ENCODE results near the gene ABHD8.

The ABHD8 gene

DNA sequence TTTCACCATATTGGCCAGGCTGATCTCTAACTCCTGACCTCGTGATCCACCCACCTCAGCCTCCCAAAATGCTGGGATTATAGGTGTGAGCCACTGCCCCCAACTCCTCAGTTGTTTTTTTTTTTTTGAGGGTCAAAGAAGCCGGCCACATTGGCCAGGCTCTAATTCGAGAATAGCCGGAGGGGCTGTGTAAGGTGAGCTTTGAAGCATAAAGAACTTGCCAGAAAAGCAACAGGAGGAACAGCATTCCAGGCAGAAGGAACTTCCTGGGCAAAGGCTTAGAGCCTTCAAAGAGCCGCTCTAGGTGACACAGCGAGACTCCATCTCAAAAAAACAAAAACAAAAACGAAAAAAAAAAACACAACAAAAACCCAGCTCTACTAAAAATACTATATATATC, 37.2 kb downstream of the ABHD8 start:
- no peak for DNase-seq (ENCODE audit: low read depth)

DNA sequence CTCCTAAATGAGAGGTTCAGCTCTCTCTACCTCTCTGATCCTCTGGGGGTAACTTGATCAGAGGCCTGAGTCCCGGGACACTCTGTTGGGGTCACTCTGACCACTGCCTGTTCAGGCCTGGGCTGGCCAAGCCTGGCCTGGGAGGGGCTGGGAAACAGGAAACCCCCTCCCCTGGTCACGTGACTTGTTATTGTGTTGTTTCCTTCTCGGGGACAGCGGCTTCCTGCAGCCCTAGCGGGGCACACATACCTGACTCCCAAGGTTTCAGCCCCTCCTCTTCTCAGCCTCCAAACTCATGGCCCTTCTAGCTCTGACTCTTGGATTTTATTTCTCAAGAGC, 38.6 kb downstream of the ABHD8 start, which contains the start of gene USHBP1:
Gene USHBP1, minus strand, starts transcription at position 105 of the 339 bp plus-strand sequence. CDS start 446 bp downstream, outside the sequence.
- no peak for DNase-seq (ENCODE audit: low read depth)

DNA sequence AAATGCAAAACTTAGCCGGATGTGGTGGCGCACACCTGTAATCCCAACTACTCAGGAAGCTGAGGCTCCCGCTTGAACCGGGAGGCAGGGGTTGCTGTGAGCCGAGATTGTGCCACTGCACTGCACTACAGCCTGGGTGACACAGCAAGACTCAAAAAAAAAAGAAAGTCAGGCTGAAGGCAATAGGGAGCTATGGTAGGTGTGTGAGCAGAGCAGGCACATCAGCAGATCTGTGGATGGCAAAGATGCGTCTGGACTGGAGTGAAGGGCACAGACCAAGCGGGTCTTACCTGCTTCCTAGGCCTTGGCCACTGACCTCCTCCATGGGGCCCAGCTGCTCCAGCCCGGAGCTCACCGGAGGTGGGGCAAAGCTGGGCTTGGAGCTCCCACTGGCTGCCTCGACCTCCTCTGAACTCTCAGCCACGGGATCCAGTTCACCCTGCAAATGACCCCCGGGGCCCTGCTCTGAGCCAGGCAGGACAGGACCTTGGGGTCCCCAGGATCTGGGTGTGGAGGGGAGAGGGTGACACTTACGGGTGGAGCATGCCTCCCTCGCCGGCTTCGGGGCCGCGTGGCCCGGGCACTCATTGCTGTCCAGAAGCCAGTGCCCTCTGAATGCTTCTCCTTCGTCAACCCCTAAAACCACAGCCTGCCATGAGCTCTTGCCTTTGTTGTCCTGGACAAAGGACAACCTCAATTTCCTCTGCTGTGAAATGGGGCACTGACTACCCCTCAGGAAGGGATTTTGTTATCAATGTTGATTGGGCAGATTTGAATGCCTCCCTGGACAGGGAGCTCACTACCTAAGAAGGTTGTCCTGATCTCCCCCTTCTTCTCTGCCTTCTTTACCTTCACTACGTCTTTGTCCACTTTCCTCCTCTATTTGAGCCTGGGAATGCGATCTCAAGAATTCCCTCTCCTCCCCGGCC, 39.2 kb downstream of the ABHD8 start:
- no peak for DNase-seq (ENCODE audit: low read depth)

DNA sequence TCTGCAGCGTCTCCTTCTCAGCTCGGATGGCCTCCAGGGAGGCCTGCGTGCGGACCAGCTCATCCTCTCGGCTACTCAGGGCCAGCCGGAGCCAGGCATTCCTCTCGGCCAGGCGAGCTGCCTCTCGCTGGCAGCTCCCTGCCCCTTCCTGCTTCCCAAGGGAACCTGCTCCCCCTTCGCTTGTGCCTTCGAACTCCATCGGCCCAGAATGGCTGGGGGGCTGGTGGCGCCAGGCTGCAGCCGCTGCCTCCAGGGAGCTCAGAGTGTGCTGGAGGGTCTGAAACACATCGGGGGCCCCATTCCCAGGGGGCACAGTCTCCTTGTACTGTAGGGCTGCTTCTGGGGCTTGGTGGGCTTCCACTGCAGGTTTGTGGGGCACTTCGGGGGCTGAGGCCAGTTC, 40.7 kb downstream of the ABHD8 start:
- DNase-seq (ENCODE audit: low read depth) = no peak

DNA sequence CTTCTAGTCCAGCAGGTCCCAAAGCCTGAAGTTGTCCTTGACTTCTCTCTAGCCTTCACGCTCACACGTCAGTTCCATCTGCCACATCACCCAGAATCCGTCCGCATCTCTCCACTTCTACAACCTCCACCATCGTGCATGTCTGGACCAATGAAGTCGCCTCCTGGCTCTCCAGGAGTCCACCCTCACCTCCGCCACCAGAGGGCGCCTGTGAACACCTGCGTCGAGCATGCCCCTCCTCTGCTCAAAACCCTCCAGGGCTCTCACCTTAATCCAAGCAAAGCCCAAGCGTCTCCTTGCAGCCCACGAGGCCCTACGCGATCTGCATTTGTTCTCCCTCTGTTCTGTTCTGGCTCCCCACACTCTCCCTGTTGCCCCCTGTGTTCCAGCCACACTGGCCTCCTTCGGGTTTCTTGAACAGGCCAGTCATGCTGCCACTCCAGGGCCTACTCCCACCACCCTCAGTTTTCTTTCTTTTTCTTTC, 42.3 kb downstream of the ABHD8 start:
- peak; percentile 84 for DNase-seq (ENCODE audit: low read depth)

DNA sequence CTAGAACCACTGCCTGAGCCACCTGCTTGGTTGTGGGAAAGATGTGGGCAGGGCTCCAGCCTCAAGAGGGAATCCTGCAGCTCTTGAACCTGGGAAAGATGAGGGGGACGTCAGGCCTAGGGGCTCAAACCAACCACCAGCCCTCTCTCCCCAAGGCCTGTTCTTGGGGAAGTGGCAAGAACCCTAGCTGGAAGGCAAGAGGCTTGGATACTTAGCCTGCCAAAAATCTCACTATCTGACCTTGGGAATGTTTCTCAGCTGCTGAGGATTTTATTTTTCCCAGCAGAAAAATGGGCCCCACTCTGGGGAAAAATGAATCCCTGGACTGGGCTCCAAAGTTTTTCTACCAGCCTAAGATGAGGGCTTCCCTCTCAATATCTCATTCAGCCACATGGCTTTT, 43.3 kb downstream of the ABHD8 start:
- no peak for DNase-seq (ENCODE audit: low read depth)

DNA sequence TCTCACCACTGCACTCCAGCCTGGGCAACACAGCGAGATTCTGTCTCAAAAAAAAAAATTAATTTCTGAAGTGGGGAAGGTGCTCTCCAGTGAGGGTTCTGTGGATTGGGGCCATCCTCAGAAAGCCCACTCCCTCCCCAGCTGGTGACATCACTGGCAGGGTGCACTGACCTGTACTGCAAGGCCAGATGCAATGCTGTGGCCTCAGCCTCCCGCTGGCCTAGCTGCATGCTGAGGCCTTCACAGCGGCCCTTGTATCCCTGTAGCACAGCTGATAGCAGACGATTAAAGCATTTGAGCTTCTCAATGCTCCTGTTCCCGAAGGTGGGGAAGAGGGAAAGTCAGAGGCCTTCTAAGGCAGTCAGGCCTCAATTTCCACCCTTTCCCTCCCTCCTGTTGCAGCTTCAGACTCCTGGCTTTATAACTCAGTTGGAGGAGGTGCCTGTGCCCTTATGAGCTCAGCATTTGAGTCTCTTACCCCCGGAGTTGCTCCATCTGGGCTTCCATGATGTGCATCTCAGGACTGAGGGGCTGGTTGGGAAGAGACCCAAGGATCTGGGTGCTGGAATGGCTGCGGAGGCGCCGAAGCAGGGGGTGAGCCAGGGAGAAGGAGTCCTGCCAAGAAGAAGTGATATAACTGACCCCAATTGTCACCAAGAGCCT, 44.0 kb downstream of the ABHD8 start:
- DNase-seq (ENCODE audit: low read depth) = no peak

DNA sequence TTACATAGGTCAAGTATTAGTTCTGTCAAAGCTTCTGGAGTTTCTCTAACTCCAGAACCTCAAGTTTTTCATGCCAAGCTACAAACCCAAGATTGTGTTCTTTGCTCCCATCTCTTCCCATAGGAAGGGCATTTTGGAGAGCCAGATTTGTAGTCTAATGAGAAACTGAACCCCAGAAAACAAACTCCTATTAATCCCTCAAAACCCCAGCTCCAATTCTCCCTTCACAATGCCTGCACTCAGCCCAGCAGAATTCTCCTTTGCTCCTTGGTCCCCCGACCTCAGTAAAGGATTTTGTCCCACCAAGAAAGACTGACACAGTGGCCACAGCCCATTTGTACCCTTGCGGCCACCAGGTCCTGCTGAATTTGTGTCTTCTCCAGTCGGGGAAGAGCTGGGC, 47.1 kb downstream of the ABHD8 start:
- DNase-seq (ENCODE audit: low read depth) = no peak

DNA sequence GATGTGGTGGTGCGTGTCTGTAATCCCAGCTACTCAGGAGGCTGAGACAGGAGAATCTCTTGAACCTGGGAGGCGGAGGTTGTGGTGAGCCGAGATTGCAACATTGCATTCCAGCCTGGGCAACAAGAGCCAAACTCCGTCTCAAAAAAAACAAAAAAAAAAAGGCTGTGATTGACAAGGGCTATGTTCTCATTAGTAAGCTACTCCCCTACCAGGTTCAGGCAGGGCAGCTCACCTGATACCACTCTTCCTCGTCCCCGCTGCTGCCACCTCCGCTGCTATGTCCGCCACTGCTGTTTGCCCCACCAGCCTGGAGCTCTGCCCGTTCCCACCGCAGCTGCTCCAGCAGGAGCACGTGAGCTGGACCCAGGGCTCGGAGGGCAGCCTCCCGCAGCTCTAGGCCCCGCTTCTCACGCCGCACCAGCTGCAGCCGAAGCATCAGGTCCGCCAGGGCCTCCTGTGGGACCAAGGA, 48.0 kb downstream of the ABHD8 start:
- no peak for DNase-seq (ENCODE audit: low read depth)

DNA sequence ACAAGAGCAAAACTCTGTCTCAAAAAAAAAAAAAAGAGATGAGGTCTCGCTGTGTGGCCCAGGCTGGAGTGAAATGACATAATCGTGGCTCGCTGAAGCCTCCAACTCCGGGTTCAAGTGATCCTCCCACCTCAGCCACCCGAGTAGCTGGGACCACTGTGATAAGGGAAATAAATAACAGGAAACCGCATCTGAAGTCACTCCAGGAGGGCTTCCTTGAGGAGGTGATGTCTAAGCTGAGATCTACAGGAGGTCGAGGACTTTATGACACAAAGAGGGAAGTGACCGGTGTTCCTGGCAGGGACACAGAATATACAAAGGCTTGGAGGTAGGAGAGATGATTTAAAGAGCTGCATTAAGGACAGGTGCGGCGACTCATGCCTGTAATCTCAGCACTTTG, 48.6 kb downstream of the ABHD8 start:
- DNase-seq (ENCODE audit: low read depth) = no peak

DNA sequence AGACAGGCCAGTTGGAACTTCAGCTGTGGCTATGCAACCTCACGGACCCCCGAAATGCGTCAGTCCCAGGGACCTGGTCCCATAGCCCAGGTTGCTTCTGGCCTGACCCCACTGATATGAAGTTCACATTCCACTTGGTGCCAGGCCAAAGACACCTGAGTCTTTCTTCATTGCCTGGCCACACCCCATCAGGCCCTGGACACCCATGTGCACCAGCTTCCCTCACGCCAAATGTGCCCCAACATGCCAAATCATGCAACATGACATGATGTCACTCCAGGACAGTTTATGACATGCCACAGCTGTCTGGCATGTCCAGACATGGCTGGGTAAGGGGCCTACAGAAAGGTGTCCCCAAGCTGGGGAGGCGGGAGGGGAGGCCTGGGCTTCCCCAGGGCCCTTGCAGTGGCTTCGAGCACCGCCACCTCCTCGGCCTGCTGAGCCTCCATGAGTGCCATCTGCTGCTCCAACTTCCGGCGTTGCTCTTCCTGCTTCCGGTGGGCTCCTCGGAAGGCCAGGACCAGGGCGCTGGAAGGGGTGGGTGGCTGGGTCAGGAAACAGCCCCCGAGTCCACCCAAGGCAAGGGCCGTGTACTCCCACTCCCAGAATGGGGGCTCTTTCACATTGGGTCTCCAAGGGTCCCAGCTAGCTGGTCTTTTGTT, 53.2 kb downstream of the ABHD8 start:
- DNase-seq (ENCODE audit: low read depth) = no peak

DNA sequence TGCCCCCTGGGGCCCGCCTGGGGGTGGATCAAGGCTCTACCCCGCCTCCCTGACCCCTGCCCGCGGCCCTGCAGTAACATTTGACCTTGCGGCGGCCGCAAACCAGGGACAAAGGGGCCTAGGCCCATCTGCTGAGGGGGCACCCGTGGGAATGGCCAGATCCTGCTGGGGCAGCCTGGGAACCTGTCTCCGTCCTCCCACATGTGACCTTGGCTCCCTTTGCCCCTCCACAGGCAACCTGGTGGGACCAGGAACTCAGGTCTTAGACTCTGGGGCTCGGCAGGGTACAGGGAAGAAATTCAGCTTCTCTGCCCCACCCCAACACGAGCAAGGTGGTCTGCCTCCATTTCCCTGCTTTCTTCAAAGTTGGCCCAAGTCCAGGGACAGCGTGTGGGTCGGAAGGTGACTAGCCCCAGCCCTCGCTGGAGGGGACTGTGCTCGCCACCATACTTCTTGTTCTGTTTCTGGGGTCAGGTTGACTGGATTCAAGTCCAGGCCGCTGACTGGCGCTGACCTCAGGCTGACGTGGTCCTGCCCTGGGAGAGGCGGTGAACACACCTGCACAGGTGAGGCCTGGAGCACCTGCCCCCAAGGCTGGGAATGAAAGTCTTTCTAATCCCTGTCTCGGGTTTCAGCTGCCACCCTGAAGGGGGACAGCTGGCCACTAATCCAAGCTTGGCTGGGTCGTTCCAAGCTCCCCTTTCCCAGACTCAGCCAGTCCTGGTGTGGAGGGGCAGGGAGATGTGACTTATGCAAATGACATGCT, 55.0 kb downstream of the ABHD8 start:
- DNase-seq (ENCODE audit: low read depth) = no peak

DNA sequence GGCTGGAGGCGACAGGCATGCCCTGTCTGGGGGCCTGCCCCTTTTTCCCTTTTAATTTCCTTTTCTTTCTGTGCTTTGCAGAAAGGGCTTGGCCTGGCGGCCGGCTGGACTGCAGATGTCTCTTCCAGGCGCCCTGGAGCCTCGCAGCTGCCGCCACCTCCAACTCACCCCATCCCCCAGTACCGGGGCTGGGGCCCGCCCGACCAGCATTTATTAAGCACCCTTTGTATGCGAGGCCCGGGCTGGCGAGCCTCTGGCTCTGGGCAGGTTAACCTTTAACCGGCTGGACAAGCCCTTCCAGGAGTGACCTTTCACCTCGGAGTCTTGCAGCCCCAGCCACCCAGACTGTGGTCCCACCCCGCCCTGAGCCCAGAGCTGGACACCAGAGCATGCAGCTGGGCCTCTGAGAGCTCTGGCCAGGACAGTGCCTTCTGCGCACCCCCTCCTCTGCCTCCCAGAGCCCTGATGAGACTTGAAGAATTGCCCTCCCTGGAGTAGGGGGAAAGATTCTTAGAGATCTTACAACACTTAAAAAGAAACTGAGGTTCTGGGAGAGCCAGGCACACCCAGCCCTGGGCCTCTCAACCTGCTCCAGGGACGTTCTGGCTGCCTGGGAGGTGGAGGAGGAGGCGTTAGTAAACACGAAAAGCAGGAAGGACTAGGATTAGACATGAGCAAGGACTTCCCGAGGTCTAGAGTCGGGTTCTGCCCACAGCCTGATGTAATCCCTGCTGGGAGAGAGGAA, 56.4 kb downstream of the ABHD8 start:
- DNase-seq (ENCODE audit: low read depth) = no peak

DNA sequence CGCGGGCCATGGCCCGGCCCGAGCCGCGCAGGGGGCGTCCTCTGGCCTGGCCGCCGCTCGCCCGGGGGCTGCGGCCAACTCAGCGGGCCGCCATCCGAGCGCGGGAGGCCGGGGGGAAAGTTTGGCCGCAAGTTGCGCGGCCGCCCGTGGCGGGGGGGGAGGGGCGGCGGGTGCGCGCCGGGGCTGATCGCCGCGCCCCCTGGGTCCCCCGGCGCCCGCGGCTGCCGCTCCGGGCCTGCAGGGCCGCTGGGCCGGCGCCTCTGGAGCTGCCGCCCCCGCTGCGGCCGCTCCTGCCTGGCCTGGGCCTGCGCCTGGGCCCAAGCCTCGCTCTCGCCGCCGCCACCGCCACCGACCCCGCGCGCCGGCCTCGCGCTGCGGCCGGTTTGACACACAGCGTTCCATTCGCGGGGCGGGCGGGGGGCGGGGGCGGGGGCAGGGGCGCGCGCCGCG, 57.7 kb downstream of the ABHD8 start, which contains the start of gene NR2F6:
Gene NR2F6, minus strand, starts transcription at position 385 of the 450 bp plus-strand sequence. CDS start 699 bp downstream, outside the sequence.
- no peak for DNase-seq (ENCODE audit: low read depth)

DNA sequence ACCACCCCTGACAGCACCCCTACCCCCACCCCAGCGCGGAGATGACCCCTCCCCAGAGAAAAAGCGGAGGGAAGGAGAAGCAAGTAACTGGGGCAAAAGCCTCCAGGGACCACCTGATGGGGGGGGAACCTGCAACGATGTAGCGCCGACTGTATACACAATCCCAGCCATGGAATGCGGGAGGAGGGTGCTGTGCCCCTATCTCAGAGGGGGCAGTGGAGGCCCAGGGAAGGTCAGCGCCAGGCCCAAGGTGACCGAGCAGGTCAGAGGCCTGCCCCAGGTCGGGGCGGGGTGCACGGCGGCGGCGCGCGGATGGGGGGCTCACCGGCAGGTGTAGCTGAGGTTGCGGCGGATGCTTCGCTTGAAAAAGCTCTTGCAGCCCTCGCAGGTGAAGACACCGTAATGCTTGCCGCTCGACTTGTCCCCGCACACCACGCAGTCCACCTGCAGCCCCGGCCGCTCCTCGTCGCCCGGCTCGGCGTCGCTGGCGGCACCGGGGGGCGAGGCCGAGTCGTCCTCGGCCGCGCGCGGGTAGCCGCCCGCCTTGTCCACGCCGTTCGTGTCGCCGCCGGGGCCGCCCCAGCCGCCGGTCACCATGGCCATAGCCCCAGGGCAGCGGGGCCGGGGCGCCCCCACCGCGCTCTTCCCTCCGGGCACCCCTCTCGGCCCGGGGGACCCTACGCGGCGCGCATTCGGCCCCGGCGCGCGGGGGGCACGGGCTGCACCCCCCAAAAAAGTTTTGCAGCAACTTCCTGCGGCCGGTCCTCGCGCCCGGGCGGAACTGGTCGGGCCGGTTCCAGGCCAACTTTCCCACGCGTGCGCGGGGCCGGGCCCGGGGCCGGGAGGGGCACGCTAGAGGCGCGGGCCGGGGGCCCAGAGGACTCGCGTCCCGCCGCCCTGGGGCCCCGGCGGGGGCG, 58.3 kb downstream of the ABHD8 start:
- DNase-seq (ENCODE audit: low read depth) = no peak

DNA sequence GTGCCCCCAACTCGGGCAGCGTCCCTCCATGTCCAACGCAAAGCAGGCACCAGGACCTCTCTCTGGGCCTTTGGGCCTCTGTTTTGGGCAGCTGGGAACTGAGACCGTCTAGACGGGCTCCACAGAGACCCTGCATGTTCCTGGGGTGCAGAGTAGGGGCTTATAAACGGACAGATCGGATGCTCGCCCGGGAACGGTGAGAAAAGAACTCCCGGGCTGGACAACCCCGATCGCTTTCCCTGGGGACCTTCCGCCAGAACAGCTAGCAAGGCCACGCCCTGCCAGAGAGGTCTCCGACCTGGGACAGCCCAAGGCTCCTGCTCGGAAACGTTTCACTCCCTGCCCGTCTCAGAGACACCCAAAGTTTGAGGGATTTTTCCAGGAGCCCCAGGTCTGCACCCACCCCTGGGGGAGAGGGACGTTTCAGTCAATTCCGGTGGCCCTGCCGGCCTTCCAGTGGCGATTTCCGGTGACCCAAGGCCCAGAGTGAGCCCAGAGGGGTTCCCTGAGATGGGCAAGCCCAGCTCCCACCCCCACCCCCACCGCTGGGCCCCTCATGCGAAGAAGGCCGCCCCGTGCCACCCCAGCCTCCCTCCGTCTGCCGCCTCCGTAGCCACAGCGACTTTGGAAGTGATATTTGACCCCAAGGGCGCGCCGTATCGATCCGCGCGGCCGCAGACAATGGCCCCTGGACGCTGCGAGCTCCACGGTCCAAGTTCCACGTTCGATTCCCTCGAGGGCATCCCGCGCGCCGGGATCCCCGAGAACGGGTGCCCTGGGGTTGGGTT, 59.2 kb downstream of the ABHD8 start:
- DNase-seq (ENCODE audit: low read depth) = no peak

DNA sequence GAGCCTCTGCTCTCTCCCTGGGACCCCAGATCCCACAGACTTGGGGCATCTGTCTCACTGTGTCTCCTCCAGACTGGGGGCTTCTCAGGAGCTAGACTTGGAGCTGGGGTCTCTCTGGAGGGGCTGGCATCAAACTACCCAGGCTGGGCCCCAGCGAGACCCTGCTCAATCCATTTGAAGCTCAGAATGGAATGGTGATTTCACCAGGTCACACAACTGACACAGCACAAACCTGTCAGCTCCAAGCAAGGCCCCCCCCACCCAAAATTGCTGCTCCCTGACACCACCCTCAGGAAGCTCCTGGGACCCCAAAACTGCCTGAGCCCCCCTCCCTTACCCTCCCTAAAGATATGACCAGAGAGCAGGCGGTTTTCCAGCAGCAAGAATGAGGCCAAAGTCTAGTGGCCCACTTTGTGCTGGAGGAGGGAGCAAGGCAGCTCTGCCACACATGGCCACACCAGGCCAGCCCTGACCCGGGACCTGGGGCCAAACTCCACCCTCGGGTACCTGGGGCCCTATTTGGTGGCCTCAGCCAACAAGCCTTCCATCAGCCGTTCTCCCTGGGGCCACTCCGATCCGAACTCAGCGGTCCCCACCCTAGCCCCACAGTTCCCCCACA, 59.9 kb downstream of the ABHD8 start:
- no peak for DNase-seq (ENCODE audit: low read depth)

DNA sequence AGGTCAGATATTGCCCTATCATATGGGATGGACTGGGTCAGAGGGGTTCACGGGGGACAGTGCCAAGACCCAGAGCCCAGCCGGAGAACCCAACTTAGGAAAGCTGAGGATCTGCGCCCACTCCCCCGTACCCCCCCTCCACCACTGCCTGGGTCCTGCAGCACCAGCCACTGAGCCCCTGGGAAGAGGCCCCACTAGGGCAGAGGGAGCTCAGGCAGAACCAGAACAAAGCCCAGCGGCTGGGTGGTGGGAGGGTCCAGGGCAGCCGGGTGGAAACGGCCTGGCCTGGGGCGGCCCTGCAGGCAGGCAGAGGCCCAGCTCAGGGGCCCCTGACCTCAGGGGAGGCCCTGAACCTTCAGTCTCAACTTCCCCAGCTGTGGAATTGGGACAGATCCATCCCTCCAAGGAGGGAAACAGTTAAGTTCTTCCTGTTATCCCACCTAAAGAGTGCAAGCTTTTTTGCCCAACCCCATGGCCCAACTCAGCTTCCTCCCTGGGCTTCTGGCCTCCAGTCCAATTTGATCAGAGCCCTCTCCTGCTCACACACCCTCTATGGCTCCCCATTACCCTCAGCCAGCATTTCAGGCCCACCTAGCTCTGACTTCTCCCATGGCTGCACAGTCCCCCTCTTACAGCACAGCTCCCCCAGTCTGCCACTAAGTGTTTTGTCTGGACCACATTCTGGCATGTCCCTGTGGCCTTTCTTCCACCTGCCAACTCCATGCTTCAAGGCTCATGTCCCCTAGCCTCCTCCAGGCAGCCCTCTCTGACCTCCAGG, 60.6 kb downstream of the ABHD8 start:
- no peak for DNase-seq (ENCODE audit: low read depth)

Measured in T follicular helper cell (primary cell).